Thyroid gland (tissue), 4 donors: ENCODE measurements around the gene P2RY10.

ENCODE experiments used
- POLR2A ChIP-seq, 2 donors: fragments of 450-650 bp; IDR thresholded peaks; one replicate each; pipeline ENCODE4 v1.6.1; 2017; ENCODE audit warnings: antibody characterized with exemption in 2 of 2, mild to moderate bottlenecking in 2 of 2, moderate library complexity in 1 of 2
- TF ChIP-seq, protein P1 (sequence below), 6 experiments: fragments of 200-600 bp in 3 of 6; fragments of 450-650 bp in 3 of 6; sonication (generic) in 3 of 6; IDR thresholded peaks; one replicate each; pipeline ENCODE4 v1.5.1; 2016 to 2019; ENCODE audit warnings: antibody characterized with exemption in 6 of 6, mild to moderate bottlenecking in 2 of 6, inconsistent platforms in 1 of 6, moderate library complexity in 1 of 6

GRCh38 chrX:78957768-78958130, 12.6 kb downstream of the P2RY10 start:
- TF ChIP-seq, protein P1, sequence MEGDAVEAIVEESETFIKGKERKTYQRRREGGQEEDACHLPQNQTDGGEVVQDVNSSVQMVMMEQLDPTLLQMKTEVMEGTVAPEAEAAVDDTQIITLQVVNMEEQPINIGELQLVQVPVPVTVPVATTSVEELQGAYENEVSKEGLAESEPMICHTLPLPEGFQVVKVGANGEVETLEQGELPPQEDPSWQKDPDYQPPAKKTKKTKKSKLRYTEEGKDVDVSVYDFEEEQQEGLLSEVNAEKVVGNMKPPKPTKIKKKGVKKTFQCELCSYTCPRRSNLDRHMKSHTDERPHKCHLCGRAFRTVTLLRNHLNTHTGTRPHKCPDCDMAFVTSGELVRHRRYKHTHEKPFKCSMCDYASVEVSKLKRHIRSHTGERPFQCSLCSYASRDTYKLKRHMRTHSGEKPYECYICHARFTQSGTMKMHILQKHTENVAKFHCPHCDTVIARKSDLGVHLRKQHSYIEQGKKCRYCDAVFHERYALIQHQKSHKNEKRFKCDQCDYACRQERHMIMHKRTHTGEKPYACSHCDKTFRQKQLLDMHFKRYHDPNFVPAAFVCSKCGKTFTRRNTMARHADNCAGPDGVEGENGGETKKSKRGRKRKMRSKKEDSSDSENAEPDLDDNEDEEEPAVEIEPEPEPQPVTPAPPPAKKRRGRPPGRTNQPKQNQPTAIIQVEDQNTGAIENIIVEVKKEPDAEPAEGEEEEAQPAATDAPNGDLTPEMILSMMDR (IDR thresholded peaks at IDR 0.05), result no peak
- TF ChIP-seq POLR2A (IDR thresholded peaks at IDR 0.05), result no peak
